A673 (cell line): ENCODE measurements around the gene ESPL1. TPM values are rescaled to one million over a fixed set of nuclear protein-coding genes. Genes with fewer than 3 reads are reported as not detected.

Experiments used
- BruUV-seq: library from RNA; stranded (reverse); fragments of 400-500 nt; replicated peaks from 2 replicates; lab custom pipeline; 2021; lab: Mats Ljungman, UMichigan
- CTCF ChIA-PET: fragments of 300-600 bp; sonication (Branson Sonifier 250); formaldehyde crosslinking; loops from one replicate; lab custom pipeline; 2022; ENCODE audit warnings: antibody characterized with exemption; lab: Charles Lee
- POLR2A ChIA-PET: fragments of 300-600 bp; sonication (Branson Sonifier 250); formaldehyde crosslinking; loops from one replicate; lab custom pipeline; 2022; ENCODE audit warnings: antibody characterized with exemption; ENCODE audit not compliant: low non-redundant PET; lab: Charles Lee
- DNase-seq: peaks from one replicate; pipeline ENCODE4 v3.0.0-alpha.2; 2015; ENCODE audit warnings: low spot score
- H3K27ac ChIP-seq: fragments of 200-600 bp; sonication (generic); 2 replicates; pipeline ENCODE4 v1.5.1; 2016; ENCODE audit warnings: mixed run types, low read depth, mild to moderate bottlenecking, mixed read lengths, antibody characterized with exemption, low read length; ENCODE audit not compliant: poor library complexity, severe bottlenecking
- H3K27me3 ChIP-seq: fragments of 200-600 bp; sonication (generic); replicated peaks from 2 replicates; pipeline ENCODE4 v1.6.1; 2017; ENCODE audit warnings: mixed run types, low read depth, mild to moderate bottlenecking, mixed read lengths, antibody characterized with exemption, low read length; ENCODE audit not compliant: insufficient read depth, poor library complexity
- H3K36me3 ChIP-seq: fragments of 200-600 bp; sonication (generic); 2 replicates; pipeline ENCODE4 v1.6.1; 2016; ENCODE audit warnings: mixed run types, mild to moderate bottlenecking, mixed read lengths, antibody characterized with exemption, low read length; ENCODE audit not compliant: insufficient read depth, poor library complexity, severe bottlenecking
- H3K4me1 ChIP-seq: fragments of 200-600 bp; sonication (generic); 2 replicates; pipeline ENCODE4 v1.6.1; 2017; ENCODE audit warnings: mixed run types, mild to moderate bottlenecking, mixed read lengths, antibody characterized with exemption, low read length; ENCODE audit not compliant: insufficient read depth, poor library complexity, severe bottlenecking
- H3K4me3 ChIP-seq: fragments of 200-600 bp; sonication (generic); 2 replicates; pipeline ENCODE4 v1.5.1; 2016; ENCODE audit warnings: low read depth, mixed run types, mild to moderate bottlenecking, mixed read lengths, low read length; ENCODE audit not compliant: poor library complexity, severe bottlenecking
- H3K9me3 ChIP-seq: fragments of 200-600 bp; sonication (generic); 2 replicates; pipeline ENCODE4 v1.6.1; 2016; ENCODE audit warnings: mixed run types, low read depth, mild to moderate bottlenecking, mixed read lengths, antibody characterized with exemption, low read length; ENCODE audit not compliant: poor library complexity, severe bottlenecking
- EZH2 ChIP-seq: fragments of 200-600 bp; sonication (generic); IDR thresholded peaks from 2 replicates; pipeline ENCODE4 v1.6.1; 2017; ENCODE audit warnings: borderline replicate concordance, low read depth, mild to moderate bottlenecking, mixed read lengths, antibody characterized with exemption, low read length; ENCODE audit not compliant: poor library complexity, severe bottlenecking
- intact Hi-C: fragments of 100-400 bp; cut with micrococcal nuclease; formaldehyde crosslinking; loops from one replicate; pipeline ENCODE4 v1.10.0; 2022; ENCODE audit not compliant: unreplicated experiment
- total RNA-seq: library from RNA; stranded (reverse); gene quantifications from 2 replicates; pipeline ENCODE4 v1.2.3, GENCODE V29; 2021
- TF ChIP-seq, protein P1 (sequence below): fragments of 300-800, 200-600 bp; sonication (generic); conservative IDR thresholded peaks from 2 replicates; pipeline ENCODE4 v1.5.1; 2017; ENCODE audit warnings: low read depth, mild to moderate bottlenecking, antibody characterized with exemption, low read length, moderate library complexity, mixed read lengths

ESPL1 gene
- total RNA-seq, 1 experiment from 2014 or later, result 99.1 TPM

DNA sequence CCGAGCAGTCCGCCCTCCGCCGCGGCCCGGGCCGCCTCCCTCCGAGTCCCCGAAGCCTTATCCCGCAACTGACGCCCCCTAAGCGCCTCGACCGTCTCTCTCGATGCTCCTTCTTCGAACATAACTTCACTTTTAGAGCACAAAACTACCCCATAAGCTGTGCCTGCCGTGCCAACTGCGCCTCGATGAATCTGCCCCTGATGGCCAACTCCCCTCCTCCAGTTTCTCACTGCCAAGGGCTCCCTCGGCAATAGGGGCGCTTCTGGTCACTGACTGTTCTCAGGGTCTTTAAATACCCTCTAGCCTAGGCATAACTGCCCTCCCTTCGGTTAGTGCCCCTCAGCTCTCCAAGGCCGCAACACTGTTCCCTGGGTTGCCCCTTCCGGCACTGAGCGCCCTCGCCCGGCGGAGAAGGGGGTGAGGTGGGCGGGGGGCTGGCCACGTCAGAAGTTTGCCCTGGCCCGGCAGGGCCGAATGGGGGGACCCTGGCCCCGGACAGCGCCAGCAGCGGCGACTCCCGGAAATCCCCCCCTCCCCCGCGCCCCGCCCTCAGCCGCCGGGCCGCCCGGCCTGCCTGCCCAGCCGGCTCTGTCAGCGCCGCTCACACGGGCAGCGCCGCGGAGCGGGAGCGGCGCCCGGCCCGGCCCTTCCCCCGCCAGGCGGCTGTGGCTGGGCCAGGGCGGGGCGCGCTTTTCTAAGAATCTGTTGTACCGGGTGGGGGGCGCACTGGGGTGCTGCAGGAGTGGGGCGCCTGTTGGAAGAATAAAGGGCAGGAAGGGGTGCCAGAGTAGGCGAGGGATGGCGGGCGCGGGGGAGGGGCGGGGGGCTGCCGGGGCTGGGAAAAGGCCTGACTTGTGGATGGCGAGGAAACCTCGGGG is 46.7 kb upstream of the ESPL1 start:
- peaks cover 70% of the 10 kb centered on the region for H3K4me1 ChIP-seq
- CTCF ChIA-PET, result interaction anchor here (0.6 kb wide), 1 partner anchor 45 kb away, joined by 8 read pairs; no protein-coding TSS in a partner anchor
- intact Hi-C loops, result loop anchor here (5.0 kb wide), 1 partner anchor 46 kb away; the partner anchor contains the start of gene ESPL1

DNA sequence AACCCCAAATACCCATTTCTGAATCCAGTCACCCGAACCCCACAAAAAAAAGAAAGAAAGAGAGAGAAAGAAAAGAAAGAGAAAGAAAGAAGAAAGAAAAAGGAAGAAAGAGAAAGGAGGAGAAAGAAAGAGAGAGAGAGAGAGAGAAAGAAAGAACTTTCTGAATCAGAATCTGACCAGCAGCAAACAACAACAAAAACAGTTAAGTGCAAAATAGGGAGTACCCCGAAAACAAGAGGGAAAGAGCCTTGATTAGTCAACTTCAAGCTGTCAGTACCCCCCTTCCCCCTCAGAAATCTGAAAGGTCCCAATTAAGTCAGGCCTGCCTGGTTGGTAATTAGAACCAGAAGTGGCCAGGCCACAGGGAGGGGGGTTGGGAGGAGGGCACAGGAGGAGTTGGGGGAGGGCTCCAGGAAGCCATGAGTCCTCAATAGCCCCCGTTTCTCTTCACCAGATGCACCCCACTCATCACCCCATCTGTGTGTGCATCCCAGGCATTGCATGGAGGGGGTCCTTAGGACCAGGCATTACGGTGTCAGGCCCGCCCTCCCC is 45.9 kb upstream of the ESPL1 start:
- TF ChIP-seq, protein P1, sequence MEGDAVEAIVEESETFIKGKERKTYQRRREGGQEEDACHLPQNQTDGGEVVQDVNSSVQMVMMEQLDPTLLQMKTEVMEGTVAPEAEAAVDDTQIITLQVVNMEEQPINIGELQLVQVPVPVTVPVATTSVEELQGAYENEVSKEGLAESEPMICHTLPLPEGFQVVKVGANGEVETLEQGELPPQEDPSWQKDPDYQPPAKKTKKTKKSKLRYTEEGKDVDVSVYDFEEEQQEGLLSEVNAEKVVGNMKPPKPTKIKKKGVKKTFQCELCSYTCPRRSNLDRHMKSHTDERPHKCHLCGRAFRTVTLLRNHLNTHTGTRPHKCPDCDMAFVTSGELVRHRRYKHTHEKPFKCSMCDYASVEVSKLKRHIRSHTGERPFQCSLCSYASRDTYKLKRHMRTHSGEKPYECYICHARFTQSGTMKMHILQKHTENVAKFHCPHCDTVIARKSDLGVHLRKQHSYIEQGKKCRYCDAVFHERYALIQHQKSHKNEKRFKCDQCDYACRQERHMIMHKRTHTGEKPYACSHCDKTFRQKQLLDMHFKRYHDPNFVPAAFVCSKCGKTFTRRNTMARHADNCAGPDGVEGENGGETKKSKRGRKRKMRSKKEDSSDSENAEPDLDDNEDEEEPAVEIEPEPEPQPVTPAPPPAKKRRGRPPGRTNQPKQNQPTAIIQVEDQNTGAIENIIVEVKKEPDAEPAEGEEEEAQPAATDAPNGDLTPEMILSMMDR, result no peak
- intact Hi-C loops, result loop anchor here (5.0 kb wide), 1 partner anchor 45 kb away; the partner anchor contains the start of gene ESPL1
- POLR2A ChIA-PET, result interaction anchor here (0.7 kb wide), 1 partner anchor 78 kb away, joined by 17 read pairs; the partner anchor contains the start of gene MYG1
- H3K27me3 ChIP-seq, result no peaks in the 10 kb centered on the region
- BruUV-seq, result no TSS peak
- peaks cover 63% of the 10 kb centered on the region for H3K4me1 ChIP-seq
- no peaks in the 10 kb centered on the region for H3K36me3 ChIP-seq
- H3K4me3 ChIP-seq, result peak overlapping the region; percentile 64
- DNase-seq, result peak; percentile 47
- CTCF ChIA-PET, result no interaction called here
- peak overlapping the region; percentile 75 for H3K27ac ChIP-seq
- H3K9me3 ChIP-seq, result no peaks in the 10 kb centered on the region

More for the DNA sequence above, 46.7 kb upstream of the ESPL1 start:
- POLR2A ChIA-PET, result interaction anchor here (0.7 kb wide), 1 partner anchor 78 kb away, joined by 17 read pairs; the partner anchor contains the start of gene MYG1
- BruUV-seq, result no TSS peak
- H3K36me3 ChIP-seq, result no peaks in the 10 kb centered on the region
- peak overlapping the region; percentile 75 for H3K27ac ChIP-seq
- no peak for TF ChIP-seq EZH2
- TF ChIP-seq, protein P1, result peak; percentile 48
- H3K4me3 ChIP-seq, result peak overlapping the region; percentile 64
- peak; percentile 58 for DNase-seq
- no peaks in the 10 kb centered on the region for H3K27me3 ChIP-seq
- H3K9me3 ChIP-seq, result no peaks in the 10 kb centered on the region

DNA sequence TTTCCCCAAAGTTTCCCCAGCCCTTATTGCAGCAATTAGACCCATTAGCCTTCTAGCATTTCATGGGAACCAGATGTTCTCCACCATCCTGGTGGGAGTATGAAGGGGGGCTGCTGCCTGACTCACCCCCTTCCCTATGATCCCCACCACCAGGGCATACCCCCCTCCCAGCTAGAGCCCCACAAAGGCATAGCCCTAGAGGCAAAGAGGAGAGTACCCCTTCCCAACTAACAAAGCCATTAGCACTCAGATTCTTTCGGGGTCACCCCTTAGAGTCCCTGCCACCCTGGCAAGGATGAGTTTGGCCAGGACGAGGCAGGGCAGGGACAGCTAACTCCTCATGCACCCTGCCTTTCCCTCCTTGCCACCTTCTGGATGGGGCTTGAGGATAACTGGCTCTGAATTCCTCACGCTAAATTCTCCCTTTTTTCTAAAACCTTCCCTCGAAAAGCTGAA is 45.3 kb upstream of the ESPL1 start:
- no peaks in the 10 kb centered on the region for H3K36me3 ChIP-seq
- no peaks in the 10 kb centered on the region for H3K27me3 ChIP-seq
- peak overlapping the region; percentile 57 for H3K27ac ChIP-seq
- no peaks in the 10 kb centered on the region for H3K9me3 ChIP-seq
- TF ChIP-seq EZH2, result no peak
- TF ChIP-seq, protein P1, result no peak
- H3K4me3 ChIP-seq, result no peak overlapping the region
- intact Hi-C loops, result loop anchor here (5.0 kb wide), 1 partner anchor 44 kb away; the partner anchor contains the start of gene ESPL1
- ChIA-PET POLR2A (no interaction called here), CTCF (no interaction called here)
- DNase-seq, result no peak
- BruUV-seq, result no TSS peak
- H3K4me1 ChIP-seq, result peaks cover 57% of the 10 kb centered on the region
